GM12878 (cell line): ENCODE data around the gene NR3C1. TPM values are rescaled to one million over a fixed set of nuclear protein-coding genes. Genes with fewer than 3 reads are reported as not detected.
A peak's percentile ranks its signal among the peaks of the same experiment; 100 is the strongest.

Experiments used
- CHD4 ChIP-seq: fragments of 200-600 bp; sonication (generic); IDR thresholded peaks from 2 replicates; pipeline ENCODE4 v1.6.1; 2016; ENCODE audit warnings: mild to moderate bottlenecking
- DPF2 ChIP-seq: fragments of 450-650 bp; IDR thresholded peaks from 2 replicates; pipeline ENCODE4 v1.6.1; 2017; ENCODE audit warnings: mild to moderate bottlenecking
- HDGF ChIP-seq: fragments of 450-650 bp; IDR thresholded peaks from 2 replicates; pipeline ENCODE4 v1.6.1; 2016; ENCODE audit warnings: antibody characterized with exemption
- IKZF2 ChIP-seq, 2 experiments: fragments of 450-650 bp; IDR thresholded peaks; 2 replicates each; pipeline ENCODE4 v1.6.1; 2017; ENCODE audit warnings: mild to moderate bottlenecking in 2 of 2, moderate library complexity in 2 of 2
- SUZ12 ChIP-seq: fragments of 200-600 bp; sonication (generic); IDR thresholded peaks from one replicate; pipeline ENCODE4 v1.6.1; 2018; ENCODE audit warnings: antibody characterized with exemption, mild to moderate bottlenecking; ENCODE audit not compliant: unreplicated experiment
- TCF12 ChIP-seq: IDR thresholded peaks from 2 replicates; pipeline ENCODE4 v1.6.1; 2011; ENCODE audit warnings: low read depth, mild to moderate bottlenecking, low read length
- polyA plus RNA-seq, 11 experiments: library from polyadenylated mRNA; depleted of rRNA in 4 of 11; unstranded in 6 of 11; stranded (reverse) in 5 of 11; fragments of >200 nt; fragmentation: Nextera tagmentation in 4 of 11; fragmentation: Illumina TruSeq in 1 of 11; extraction: Ambion mirVana in 4 of 11; extraction: Trizol in 1 of 11; gene quantifications; 1 replicate in 1 of 11; 2 replicates in 10 of 11; pipeline versions ENCODE4 v1.2.1 to v1.2.3, GENCODE V29; 2011 to 2016; ENCODE audit warnings: inconsistent platforms in 2 of 11, missing spikeins in 2 of 11, low read depth in 1 of 11
- total RNA-seq, 4 experiments: library from RNA; depleted of rRNA in 3 of 4; stranded (reverse); fragments of >200 nt in 3 of 4; fragmentation: Illumina TruSeq in 1 of 4; extraction: Trizol in 1 of 4; gene quantifications; 2 replicates each; pipeline versions ENCODE4 v1.2.1 to v1.2.3, GENCODE V29; 2013 to 2021
- TF ChIP-seq, protein P1 (sequence below): fragments of 450-650 bp; IDR thresholded peaks from 2 replicates; pipeline ENCODE4 v1.6.1; 2018; ENCODE audit warnings: mild to moderate bottlenecking, low read depth, moderate library complexity; ENCODE audit not compliant: partially characterized antibody
- TF ChIP-seq, protein P2 (sequence below): IDR thresholded peaks from 2 replicates; pipeline ENCODE4 v1.6.1; 2012; ENCODE audit warnings: low read depth, low read length, improper control_type of control experiment

Gene NR3C1
- total and polyA plus RNA-seq, 10 of the 15 experiments (the other 5 are each of a cell fraction or from before 2014, with no cell fraction given): 49.7 to 141 (median 109) TPM

DNA sequence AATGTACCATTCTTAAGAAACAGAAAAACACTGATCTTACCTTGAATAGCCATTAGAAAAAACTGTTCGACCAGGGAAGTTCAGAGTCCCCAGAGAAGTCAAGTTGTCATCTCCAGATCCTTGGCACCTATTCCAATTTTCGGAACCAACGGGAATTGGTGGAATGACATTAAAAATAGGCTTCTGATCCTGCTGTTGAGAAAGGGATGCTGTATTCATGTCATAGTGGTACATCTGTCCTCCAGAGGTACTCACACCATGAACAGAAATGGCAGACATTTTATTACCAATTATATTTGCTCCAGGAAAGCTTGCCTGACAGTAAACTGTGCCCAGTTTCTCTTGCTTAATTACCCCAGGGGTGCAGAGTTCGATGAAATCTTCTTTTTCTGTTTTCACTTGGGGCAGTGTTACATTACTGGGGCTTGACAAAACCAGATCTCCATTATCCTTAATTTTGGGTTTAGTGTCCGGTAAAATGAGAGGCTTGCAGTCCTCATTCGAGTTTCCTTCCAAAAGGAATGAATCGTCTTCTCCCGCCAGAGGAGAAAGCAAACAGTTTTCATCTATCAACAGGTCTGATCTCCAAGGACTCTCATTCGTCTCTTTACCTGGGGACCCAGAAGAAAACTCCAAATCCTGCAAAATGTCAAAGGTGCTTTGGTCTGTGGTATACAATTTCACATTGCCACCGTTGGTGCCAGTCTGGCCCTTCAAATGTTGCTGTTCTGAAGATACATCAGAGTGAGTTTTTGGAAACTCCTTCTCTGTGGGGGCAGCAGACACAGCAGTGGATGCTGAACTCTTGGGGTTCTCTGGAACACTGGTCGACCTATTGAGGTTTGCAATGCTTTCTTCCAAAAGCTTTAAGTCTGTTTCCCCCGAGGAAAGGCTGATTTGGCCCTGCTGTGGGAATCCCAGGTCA, 3.6 kb downstream of the NR3C1 start (continued):
- TF ChIP-seq, protein P1, sequence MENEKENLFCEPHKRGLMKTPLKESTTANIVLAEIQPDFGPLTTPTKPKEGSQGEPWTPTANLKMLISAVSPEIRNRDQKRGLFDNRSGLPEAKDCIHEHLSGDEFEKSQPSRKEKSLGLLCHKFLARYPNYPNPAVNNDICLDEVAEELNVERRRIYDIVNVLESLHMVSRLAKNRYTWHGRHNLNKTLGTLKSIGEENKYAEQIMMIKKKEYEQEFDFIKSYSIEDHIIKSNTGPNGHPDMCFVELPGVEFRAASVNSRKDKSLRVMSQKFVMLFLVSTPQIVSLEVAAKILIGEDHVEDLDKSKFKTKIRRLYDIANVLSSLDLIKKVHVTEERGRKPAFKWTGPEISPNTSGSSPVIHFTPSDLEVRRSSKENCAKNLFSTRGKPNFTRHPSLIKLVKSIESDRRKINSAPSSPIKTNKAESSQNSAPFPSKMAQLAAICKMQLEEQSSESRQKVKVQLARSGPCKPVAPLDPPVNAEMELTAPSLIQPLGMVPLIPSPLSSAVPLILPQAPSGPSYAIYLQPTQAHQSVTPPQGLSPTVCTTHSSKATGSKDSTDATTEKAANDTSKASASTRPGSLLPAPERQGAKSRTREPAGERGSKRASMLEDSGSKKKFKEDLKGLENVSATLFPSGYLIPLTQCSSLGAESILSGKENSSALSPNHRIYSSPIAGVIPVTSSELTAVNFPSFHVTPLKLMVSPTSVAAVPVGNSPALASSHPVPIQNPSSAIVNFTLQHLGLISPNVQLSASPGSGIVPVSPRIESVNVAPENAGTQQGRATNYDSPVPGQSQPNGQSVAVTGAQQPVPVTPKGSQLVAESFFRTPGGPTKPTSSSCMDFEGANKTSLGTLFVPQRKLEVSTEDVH: no peak
- TF ChIP-seq IKZF2 (IDR thresholded peaks at IDR 0.05) (peak in 1 of 2 experiments; percentile 36; a peak in 1 of 4 replicates), TCF12 (0 out of 2 replicates have a peak, but pooled peaks have one; percentile 8), CHD4 (no peak), DPF2 (0 out of 2 replicates have a peak, but pooled peaks have one; percentile 29), SUZ12 (no peak), HDGF (no peak)
- TF ChIP-seq, protein P2, sequence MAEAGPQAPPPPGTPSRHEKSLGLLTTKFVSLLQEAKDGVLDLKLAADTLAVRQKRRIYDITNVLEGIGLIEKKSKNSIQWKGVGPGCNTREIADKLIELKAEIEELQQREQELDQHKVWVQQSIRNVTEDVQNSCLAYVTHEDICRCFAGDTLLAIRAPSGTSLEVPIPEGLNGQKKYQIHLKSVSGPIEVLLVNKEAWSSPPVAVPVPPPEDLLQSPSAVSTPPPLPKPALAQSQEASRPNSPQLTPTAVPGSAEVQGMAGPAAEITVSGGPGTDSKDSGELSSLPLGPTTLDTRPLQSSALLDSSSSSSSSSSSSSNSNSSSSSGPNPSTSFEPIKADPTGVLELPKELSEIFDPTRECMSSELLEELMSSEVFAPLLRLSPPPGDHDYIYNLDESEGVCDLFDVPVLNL: no peak
